ENCODE measurements around the gene INCENP. TPM values are rescaled to one million over a fixed set of nuclear protein-coding genes. Genes with fewer than 3 reads are reported as not detected.

Gene INCENP
- total and polyA plus RNA-seq, 2 experiments from 2014 or later: 35.6 to 131 TPM

GRCh38 chr11:62087694-62088093 is 36.1 kb upstream of the INCENP start:
- no peaks in the 10 kb centered on the region for H3K27me3 ChIP-seq (ENCODE audit: insufficient read depth)
- Mint-ChIP-seq H3K36me3 (ENCODE audit: low read depth) (peaks cover 18% of the 10 kb centered on the region; the same call in 2 of the 3 replicates), H3K4me1 (no peaks in the 10 kb centered on the region), H3K9me3 (peaks cover 66% of the 10 kb centered on the region), H3K4me3 (no peak overlapping the region), H3K27ac (no peak overlapping the region), H3K27me3 (ENCODE audit: insufficient read depth, low read depth, poor library complexity) (peaks cover 4% of the 10 kb centered on the region)
- no peak for TF ChIP-seq CTCF (conservative IDR thresholded peaks at IDR 0.05; ENCODE audit: low read depth in 2 of 2)
- TF ChIP-seq CREB1 (CRISPR knock-in tag; IDR thresholded peaks at IDR 0.05; ENCODE audit: low read depth): no peak
- TF ChIP-seq ZNF462 (CRISPR knock-in tag; IDR thresholded peaks at IDR 0.05): no peak
- no peak for TF ChIP-seq STAT1 (IDR thresholded peaks at IDR 0.05; ENCODE audit: unreplicated experiment)
- TF ChIP-seq POLR2AphosphoS5 (IDR thresholded peaks at IDR 0.05; ENCODE audit: low read depth): no peak
- TF ChIP-seq, protein P1, sequence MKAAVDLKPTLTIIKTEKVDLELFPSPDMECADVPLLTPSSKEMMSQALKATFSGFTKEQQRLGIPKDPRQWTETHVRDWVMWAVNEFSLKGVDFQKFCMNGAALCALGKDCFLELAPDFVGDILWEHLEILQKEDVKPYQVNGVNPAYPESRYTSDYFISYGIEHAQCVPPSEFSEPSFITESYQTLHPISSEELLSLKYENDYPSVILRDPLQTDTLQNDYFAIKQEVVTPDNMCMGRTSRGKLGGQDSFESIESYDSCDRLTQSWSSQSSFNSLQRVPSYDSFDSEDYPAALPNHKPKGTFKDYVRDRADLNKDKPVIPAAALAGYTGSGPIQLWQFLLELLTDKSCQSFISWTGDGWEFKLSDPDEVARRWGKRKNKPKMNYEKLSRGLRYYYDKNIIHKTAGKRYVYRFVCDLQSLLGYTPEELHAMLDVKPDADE (IDR thresholded peaks at IDR 0.05): no peak
- no peak for TF ChIP-seq EZH2 (IDR thresholded peaks at IDR 0.05; ENCODE audit: low read depth, unreplicated experiment)
- TF ChIP-seq EZH2phosphoT487 (IDR thresholded peaks at IDR 0.05; ENCODE audit: unreplicated experiment): no peak
- TF ChIP-seq, protein P2, sequence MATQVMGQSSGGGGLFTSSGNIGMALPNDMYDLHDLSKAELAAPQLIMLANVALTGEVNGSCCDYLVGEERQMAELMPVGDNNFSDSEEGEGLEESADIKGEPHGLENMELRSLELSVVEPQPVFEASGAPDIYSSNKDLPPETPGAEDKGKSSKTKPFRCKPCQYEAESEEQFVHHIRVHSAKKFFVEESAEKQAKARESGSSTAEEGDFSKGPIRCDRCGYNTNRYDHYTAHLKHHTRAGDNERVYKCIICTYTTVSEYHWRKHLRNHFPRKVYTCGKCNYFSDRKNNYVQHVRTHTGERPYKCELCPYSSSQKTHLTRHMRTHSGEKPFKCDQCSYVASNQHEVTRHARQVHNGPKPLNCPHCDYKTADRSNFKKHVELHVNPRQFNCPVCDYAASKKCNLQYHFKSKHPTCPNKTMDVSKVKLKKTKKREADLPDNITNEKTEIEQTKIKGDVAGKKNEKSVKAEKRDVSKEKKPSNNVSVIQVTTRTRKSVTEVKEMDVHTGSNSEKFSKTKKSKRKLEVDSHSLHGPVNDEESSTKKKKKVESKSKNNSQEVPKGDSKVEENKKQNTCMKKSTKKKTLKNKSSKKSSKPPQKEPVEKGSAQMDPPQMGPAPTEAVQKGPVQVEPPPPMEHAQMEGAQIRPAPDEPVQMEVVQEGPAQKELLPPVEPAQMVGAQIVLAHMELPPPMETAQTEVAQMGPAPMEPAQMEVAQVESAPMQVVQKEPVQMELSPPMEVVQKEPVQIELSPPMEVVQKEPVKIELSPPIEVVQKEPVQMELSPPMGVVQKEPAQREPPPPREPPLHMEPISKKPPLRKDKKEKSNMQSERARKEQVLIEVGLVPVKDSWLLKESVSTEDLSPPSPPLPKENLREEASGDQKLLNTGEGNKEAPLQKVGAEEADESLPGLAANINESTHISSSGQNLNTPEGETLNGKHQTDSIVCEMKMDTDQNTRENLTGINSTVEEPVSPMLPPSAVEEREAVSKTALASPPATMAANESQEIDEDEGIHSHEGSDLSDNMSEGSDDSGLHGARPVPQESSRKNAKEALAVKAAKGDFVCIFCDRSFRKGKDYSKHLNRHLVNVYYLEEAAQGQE (IDR thresholded peaks at IDR 0.05; ENCODE audit: unreplicated experiment): no peak
- TF ChIP-seq JUNB (IDR thresholded peaks at IDR 0.05; ENCODE audit: unreplicated experiment): no peak
- no peak for TF ChIP-seq ZNF331 (CRISPR knock-in tag; IDR thresholded peaks at IDR 0.05; ENCODE audit: low read depth)
- no peak for TF ChIP-seq ZNF114 (CRISPR knock-in tag; IDR thresholded peaks at IDR 0.05)
- TF ChIP-seq NANOG (IDR thresholded peaks at IDR 0.05; ENCODE audit: borderline replicate concordance): no peak
- H3K4me2 ChIP-seq: no peak overlapping the region
- ATAC-seq (no peak), DNase-seq (ENCODE audit: low spot score) (no peak)
- H2AFZ ChIP-seq: no peak overlapping the region
- peaks cover 9% of the 10 kb centered on the region for H3K36me3 ChIP-seq (ENCODE audit: insufficient read depth)
- no peaks in the 10 kb centered on the region for H3K9me2 ChIP-seq (ENCODE audit: insufficient read depth)
- no peaks in the 10 kb centered on the region for H4K20me1 ChIP-seq (replicated peaks; ENCODE audit: insufficient read depth)
- no peak overlapping the region for H3K27ac ChIP-seq (ENCODE audit: low read depth)
- no peaks in the 10 kb centered on the region for H3K4me1 ChIP-seq (ENCODE audit: insufficient read depth)
- H3F3A ChIP-seq (replicated peaks; ENCODE audit: low read depth): no peaks in the 10 kb centered on the region
- no peak overlapping the region for H3K4me3 ChIP-seq
- H3K79me2 ChIP-seq (replicated peaks; ENCODE audit: insufficient read depth): no peaks in the 10 kb centered on the region

Data from GM23338 (cell line).